Uterus (tissue), 2 donors: ENCODE measurements around the gene MICAL3.

Experiments
- POLR2A ChIP-seq, 2 donors: fragments of 450-650 bp; IDR thresholded peaks; one replicate each; pipeline ENCODE4 v1.6.1; 2016; ENCODE audit warnings: antibody characterized with exemption in 2 of 2, mild to moderate bottlenecking in 1 of 2, moderate library complexity in 1 of 2
- TF ChIP-seq, protein P1 (sequence below), 4 experiments: fragments of 200-600 bp in 2 of 4; fragments of 450-650 bp in 2 of 4; sonication (generic) in 2 of 4; IDR thresholded peaks; one replicate each; pipeline ENCODE4 v1.5.1; 2016 to 2019; ENCODE audit warnings: antibody characterized with exemption in 4 of 4, mild to moderate bottlenecking in 2 of 4, moderate library complexity in 1 of 4

DNA sequence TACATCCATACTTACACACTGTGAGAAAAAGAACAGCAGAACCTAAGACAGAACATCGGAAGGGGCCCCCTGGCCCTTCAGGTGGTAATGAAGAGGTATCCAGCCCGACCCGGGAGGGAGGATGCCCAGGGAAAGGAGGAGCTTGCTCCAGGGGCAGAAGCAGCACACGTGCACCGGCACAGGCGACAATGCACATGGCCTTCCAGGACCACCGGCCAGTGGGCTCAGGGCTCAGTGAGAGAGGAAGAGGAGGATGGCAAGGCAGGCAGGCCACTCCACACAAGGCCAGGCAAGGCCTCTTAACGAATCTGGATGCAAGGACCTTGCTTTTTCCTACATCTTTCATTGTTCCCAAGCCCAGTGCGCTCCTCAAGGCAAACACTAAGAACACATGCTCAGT is 52.6 kb downstream of the MICAL3 start:
- TF ChIP-seq, protein P1, sequence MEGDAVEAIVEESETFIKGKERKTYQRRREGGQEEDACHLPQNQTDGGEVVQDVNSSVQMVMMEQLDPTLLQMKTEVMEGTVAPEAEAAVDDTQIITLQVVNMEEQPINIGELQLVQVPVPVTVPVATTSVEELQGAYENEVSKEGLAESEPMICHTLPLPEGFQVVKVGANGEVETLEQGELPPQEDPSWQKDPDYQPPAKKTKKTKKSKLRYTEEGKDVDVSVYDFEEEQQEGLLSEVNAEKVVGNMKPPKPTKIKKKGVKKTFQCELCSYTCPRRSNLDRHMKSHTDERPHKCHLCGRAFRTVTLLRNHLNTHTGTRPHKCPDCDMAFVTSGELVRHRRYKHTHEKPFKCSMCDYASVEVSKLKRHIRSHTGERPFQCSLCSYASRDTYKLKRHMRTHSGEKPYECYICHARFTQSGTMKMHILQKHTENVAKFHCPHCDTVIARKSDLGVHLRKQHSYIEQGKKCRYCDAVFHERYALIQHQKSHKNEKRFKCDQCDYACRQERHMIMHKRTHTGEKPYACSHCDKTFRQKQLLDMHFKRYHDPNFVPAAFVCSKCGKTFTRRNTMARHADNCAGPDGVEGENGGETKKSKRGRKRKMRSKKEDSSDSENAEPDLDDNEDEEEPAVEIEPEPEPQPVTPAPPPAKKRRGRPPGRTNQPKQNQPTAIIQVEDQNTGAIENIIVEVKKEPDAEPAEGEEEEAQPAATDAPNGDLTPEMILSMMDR (IDR thresholded peaks at IDR 0.05) = no peak
- no peak for TF ChIP-seq POLR2A (IDR thresholded peaks at IDR 0.05)
